HCT116 (cell line): ENCODE results near the gene BMAL1.

ENCODE experiments used
- CEBPB ChIP-seq: IDR thresholded peaks from 2 replicates; pipeline ENCODE4 v1.6.1; 2012; ENCODE audit warnings: low read depth
- EZH2phosphoT487 ChIP-seq: fragments of 200-600 bp; IDR thresholded peaks from 2 replicates; pipeline ENCODE4 v1.6.1; 2018; ENCODE audit warnings: antibody characterized with exemption, borderline replicate concordance
- FOSL1 ChIP-seq: IDR thresholded peaks from 2 replicates; pipeline ENCODE4 v1.6.1; 2012; ENCODE audit warnings: low read depth
- POLR2A ChIP-seq: IDR thresholded peaks from 2 replicates; pipeline ENCODE4 v1.7.0; 2011; ENCODE audit warnings: borderline replicate concordance; ENCODE audit not compliant: insufficient read depth, insufficient read length; ENCODE audit errors: extremely low read depth
- REST ChIP-seq: IDR thresholded peaks from 2 replicates; pipeline ENCODE4 v1.6.1; 2012; ENCODE audit warnings: low read depth
- SP1 ChIP-seq: IDR thresholded peaks from 2 replicates; pipeline ENCODE4 v1.6.1; 2012; ENCODE audit warnings: low read depth
- ZNF274 ChIP-seq: fragments of 200-500 bp; sonication (Bioruptor generic); IDR thresholded peaks from 2 replicates; pipeline ENCODE4 v1.6.1; 2014; ENCODE audit warnings: mild to moderate bottlenecking, low read depth, low read length, inconsistent platforms
- TF ChIP-seq, protein P1 (sequence below), 3 experiments: fragments of 200-600 bp in 1 of 3; sonication (generic) in 1 of 3; IDR thresholded peaks in 2 of 3; conservative IDR thresholded peaks in 1 of 3; 2 replicates each; pipeline ENCODE4 v1.5.1; 2012 to 2017; ENCODE audit warnings: low read depth in 2 of 3, low read length in 2 of 3, antibody characterized with exemption in 1 of 3, borderline replicate concordance in 1 of 3, control low read depth in 1 of 3, mild to moderate bottlenecking in 1 of 3, mixed read lengths in 1 of 3, mixed run types in 1 of 3, moderate library complexity in 1 of 3; ENCODE audit not compliant: insufficient read depth in 1 of 3
- TF ChIP-seq, protein P2 (sequence below): IDR thresholded peaks from 2 replicates; pipeline ENCODE4 v1.6.1; 2012

- TF ChIP-seq, protein P1, sequence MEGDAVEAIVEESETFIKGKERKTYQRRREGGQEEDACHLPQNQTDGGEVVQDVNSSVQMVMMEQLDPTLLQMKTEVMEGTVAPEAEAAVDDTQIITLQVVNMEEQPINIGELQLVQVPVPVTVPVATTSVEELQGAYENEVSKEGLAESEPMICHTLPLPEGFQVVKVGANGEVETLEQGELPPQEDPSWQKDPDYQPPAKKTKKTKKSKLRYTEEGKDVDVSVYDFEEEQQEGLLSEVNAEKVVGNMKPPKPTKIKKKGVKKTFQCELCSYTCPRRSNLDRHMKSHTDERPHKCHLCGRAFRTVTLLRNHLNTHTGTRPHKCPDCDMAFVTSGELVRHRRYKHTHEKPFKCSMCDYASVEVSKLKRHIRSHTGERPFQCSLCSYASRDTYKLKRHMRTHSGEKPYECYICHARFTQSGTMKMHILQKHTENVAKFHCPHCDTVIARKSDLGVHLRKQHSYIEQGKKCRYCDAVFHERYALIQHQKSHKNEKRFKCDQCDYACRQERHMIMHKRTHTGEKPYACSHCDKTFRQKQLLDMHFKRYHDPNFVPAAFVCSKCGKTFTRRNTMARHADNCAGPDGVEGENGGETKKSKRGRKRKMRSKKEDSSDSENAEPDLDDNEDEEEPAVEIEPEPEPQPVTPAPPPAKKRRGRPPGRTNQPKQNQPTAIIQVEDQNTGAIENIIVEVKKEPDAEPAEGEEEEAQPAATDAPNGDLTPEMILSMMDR (IDR thresholded peaks at IDR 0.05 in 2 of 3, conservative IDR thresholded peaks at IDR 0.05 in 1 of 3; ENCODE audit: borderline replicate concordance in 1 of 3, insufficient read depth in 1 of 3, low read depth in 2 of 3, low read length in 2 of 3) = no peak
- no peak for TF ChIP-seq SP1
- TF ChIP-seq POLR2A = no peak
- no peak for TF ChIP-seq REST
- no peak for TF ChIP-seq FOSL1
- no peak for TF ChIP-seq ZNF274
- TF ChIP-seq, protein P2, sequence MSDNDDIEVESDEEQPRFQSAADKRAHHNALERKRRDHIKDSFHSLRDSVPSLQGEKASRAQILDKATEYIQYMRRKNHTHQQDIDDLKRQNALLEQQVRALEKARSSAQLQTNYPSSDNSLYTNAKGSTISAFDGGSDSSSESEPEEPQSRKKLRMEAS = no peak
- no peak for TF ChIP-seq EZH2phosphoT487
- TF ChIP-seq CEBPB = no peak
Observed at GRCh38 chr11:13286279-13286821, 8.8 kb downstream of the BMAL1 start.
